GM18505 (cell line): Measurements from ENCODE around the gene RAB37.

Experiments
- ATAC-seq: cut with Tn5 transposase; IDR thresholded peaks from one replicate; pipeline ENCODE4 v1.9.1; 2021; ENCODE audit not compliant: unreplicated experiment
- POLR2A ChIP-seq: IDR thresholded peaks from 4 replicates; pipeline ENCODE4 v1.6.1; 2011; ENCODE audit warnings: borderline replicate concordance; ENCODE audit not compliant: insufficient read depth, insufficient read length; ENCODE audit errors: extremely low read depth

RAB37 gene

DNA sequence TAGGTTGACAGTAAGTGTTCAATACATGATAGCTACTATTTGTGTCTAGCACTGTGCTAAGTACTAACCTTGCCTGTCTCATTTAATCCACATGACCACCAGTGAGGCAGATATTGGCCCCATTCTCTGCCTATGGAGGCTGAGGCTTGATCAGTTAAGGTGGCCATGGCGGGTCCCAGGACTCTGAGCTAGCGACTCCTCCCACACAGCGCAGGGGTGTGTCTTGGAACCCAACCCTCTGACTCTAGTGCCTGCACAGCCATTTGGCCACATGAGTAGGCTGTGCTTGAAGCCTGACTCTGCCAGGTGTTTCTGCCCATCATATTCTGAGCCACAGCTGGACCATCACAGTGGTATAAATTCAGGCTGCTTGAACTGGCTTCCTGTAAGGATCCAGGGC lies 17.8 kb downstream of the RAB37 start:
- no peak for ATAC-seq
- no peak for TF ChIP-seq POLR2A

DNA sequence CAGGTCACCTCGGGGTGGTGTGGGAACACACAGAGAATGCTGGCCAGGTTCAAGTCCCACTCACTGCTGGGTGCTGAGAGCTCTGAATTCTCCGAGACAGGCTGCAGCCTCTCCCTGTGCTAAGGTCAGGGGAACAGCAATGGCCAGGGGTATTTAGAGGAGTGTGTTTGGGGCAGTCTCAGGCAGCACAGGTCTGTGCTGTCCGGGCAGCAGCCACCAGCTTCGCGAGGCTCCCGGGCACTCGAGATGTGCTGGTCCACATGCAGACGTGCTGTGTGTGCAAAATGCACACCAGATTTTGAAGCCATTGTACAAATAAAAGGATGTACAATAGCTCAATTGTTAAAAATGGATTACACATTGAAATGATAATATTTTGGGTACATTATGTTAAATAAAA lies 18.5 kb downstream of the RAB37 start:
- ATAC-seq, result no peak
- no peak for TF ChIP-seq POLR2A

- no peak for ATAC-seq
- no peak for TF ChIP-seq POLR2A
These were observed 19.8 kb downstream of the RAB37 start for GRCh38 chr17:74756891-74757290.

- no peak for ATAC-seq
- TF ChIP-seq POLR2A, result no peak
These were observed 20.4 kb downstream of the RAB37 start for GRCh38 chr17:74757502-74757901.

DNA sequence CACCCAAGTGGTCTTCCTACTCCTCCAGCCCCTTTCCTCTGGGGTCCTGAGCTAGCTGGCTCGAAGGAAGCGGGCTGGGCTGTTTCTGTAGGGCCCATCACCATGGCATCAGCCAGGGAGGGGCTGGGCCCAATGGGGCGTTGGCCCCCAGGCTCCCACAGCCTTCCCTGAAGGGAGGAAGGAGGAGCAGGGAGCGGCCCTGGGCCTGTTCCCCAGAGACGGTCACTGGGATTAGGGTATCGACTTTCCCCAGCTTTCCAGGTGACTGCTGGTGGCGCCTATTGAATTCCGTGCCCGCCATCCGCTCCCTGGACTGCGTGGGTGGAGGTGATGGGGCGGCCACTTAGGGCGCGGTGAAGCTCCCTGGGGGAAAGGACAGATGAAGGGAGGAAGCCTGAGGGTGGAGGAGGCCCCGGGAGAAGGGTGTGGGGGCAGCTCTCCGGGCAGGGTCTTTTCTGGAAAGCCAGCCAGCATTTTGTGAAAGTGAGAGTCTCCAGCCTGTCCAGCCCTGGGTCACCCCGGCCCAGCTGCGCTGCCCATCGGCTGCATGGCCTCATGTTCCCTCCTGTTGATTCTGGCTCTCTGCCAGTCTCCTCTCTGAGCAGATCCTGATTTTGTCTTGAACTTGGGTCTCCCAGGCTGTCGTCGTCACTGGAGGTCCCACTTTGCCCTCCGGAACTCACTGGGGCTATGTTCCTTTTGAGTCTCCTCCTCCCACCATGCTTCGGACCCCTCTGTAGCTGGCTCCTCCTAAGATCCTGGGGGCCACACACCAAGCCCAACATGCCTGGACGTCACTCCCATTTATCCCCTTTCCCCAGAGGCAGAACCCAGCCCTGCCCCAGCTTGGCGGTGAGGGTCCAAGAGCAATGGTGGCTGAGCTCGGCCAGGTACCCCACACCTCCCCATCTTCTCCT lies 21.1 kb downstream of the RAB37 start:
- ATAC-seq, result no peak
- TF ChIP-seq POLR2A, result no peak

DNA sequence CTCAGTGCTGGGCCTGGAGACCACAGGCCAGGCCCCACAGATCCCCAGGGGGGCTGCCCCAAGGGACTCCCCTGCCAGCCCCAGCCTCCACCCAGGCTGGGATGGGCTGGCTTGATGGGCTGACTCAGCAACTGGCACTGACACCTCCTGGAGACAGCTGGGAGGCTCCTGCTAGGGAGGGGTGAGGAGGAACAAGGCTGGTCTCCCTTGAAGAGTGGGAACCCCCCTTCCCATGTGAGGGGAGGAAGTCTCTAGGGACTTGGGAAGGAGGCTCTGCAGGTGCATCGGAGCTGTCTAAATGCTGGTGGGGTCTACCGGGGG lies 21.8 kb downstream of the RAB37 start:
- TF ChIP-seq POLR2A, result no peak
- no peak for ATAC-seq

GRCh38 chr17:74759243-74759801 lies 22.3 kb downstream of the RAB37 start:
- ATAC-seq, result no peak
- TF ChIP-seq POLR2A, result no peak

DNA sequence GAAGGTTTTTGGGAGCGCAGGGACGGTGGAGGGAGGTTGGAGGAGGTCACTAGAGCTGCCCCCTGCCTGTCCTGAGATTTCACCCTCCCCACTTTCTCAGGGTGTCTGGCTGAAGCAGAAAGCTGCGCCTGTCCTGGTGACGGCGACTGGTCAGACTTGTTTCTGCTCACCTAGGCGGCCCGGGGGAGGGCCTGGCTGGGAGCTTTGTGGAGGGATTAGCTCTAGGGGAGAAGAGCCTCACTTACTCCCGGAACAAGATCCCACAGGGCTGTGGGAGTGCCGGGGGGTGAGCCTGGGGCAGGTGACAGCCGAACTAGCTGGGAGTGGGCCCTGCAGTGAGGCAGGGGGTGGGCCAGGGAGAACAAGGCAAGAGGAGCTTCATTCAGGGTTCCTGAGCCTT lies 22.9 kb downstream of the RAB37 start:
- no peak for ATAC-seq
- no peak for TF ChIP-seq POLR2A

GRCh38 chr17:74760404-74761105 lies 23.5 kb downstream of the RAB37 start:
- ATAC-seq, result no peak
- no peak for TF ChIP-seq POLR2A

- no peak for ATAC-seq
- TF ChIP-seq POLR2A, result no peak
These were observed 24.4 kb downstream of the RAB37 start for GRCh38 chr17:74761419-74761818.

DNA sequence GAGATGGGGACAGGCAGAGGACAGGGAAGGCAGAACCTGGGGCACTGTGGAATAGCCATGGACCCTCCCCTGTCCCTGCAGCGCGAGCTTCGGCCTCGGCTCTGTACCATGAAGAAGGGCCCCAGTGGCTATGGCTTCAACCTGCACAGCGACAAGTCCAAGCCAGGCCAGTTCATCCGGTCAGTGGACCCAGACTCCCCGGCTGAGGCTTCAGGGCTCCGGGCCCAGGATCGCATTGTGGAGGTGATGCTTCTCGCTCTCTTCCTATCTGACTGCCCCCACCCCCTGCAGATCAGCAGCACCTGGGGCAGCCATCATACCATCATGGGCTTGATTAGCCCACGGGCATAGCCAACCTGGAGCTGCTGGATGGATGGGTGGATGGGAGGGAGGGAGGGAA lies 24.9 kb downstream of the RAB37 start:
- ATAC-seq, result no peak
- no peak for TF ChIP-seq POLR2A

DNA sequence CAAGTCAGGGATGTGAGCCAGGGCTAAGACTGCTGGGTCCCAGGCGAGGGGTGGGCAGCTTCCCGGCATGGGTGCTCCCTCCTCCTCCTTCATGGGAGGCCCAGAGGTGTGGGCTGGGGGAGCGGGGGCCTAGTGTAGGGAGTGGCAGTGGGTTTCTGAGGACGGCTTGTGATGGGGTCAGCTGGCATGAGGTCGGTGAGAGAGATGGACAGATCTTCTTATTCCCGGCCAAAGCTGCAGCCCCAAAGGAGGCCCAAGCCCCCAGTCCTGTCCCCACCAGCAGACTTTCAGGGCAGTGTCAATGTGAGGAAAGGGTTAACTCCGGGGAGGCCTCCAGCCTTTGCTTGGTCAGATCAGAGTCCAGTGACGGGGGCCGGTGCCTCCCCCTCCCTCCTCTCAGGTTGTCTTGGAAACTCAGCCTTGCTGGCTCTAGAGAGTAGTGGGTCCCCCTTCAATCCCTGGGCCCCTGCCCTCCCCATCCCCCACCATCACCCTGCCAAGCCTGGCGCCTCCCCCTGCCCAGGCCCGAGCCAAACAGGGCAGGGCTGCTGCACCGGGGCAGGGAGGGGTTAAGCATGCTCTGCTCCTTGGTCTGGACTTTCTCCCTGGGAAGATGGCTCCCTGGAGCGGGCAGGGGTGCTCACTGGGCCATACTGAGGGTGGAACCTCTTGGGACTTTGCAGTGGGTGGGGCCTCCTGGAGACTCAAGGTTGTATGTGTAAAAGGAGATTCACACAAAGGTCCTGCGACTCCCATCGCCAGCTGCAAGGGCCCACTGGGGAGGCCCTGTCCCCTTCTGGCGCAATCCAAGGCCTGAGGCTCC lies 26.7 kb downstream of the RAB37 start:
- no peak for ATAC-seq
- TF ChIP-seq POLR2A, result no peak

- TF ChIP-seq POLR2A, result no peak
- ATAC-seq, result no peak
These were observed 27.8 kb downstream of the RAB37 start for GRCh38 chr17:74764751-74765286.
